ENCODE data around the gene CEP55. TPM values are rescaled to one million over a fixed set of nuclear protein-coding genes. Genes with fewer than 3 reads are reported as not detected.

Gene CEP55
- total RNA-seq, 2 experiments from 2014 or later: 44.6 to 45.0 TPM

GRCh38 chr10:93553482-93554315, 57.3 kb downstream of the CEP55 start:
- Mint-ChIP-seq H3K27ac (no peak overlapping the region), H3K36me3 (ENCODE audit: low read depth) (no peaks in the 10 kb centered on the region), H3K4me3 (no peak overlapping the region), H3K9me3 (no peaks in the 10 kb centered on the region), H3K4me1 (ENCODE audit: low read depth) (no peaks in the 10 kb centered on the region), H3K27me3 (peaks cover 3% of the 10 kb centered on the region)
- ATAC-seq (no peak), DNase-seq (no peak)
- CTCF ChIA-PET: interaction anchor here (1.0 to 1.9 kb wide), 11 partner anchors 10 to 367 kb away, joined by 3 to 22 read pairs (median 4); no protein-coding TSS in a partner anchor
- no peak for TF ChIP-seq CTCF (IDR thresholded peaks at IDR 0.05)
- intact Hi-C loops (cut with micrococcal nuclease): no loop called here
- POLR2A ChIA-PET: interaction anchor here (1.1 kb wide), 1 partner anchor 37 kb away, joined by 3 read pairs; no protein-coding TSS in a partner anchor

GRCh38 chr10:93554316-93554663, 57.9 kb downstream of the CEP55 start:
- POLR2A ChIA-PET: interaction anchor here (0.6 to 1.1 kb wide), 2 partner anchors 37 to 1629 kb away, joined by 3 read pairs; no protein-coding TSS in a partner anchor
- CTCF ChIA-PET: interaction anchor here (1.0 to 1.9 kb wide), 11 partner anchors 10 to 366 kb away, joined by 3 to 22 read pairs (median 4); no protein-coding TSS in a partner anchor
- H3K36me3 Mint-ChIP-seq (ENCODE audit: low read depth): no peaks in the 10 kb centered on the region

GRCh38 chr10:93554760-93555432, 58.5 kb downstream of the CEP55 start:
- H3K27ac Mint-ChIP-seq: no peak overlapping the region
- H3K27me3 Mint-ChIP-seq: peaks cover 3% of the 10 kb centered on the region
- ChIA-PET POLR2A (interaction anchor here (0.6 kb wide), 1 partner anchor 1629 kb away, joined by 3 read pairs; no protein-coding TSS in a partner anchor), CTCF (interaction anchor here (0.5 to 1.9 kb wide), 14 partner anchors 11 to 366 kb away, joined by 3 to 22 read pairs (median 4); no protein-coding TSS in a partner anchor)
- DNase-seq (peak; percentile 70), ATAC-seq (peak; percentile 47)
- intact Hi-C loops (cut with micrococcal nuclease): no loop called here
- no peaks in the 10 kb centered on the region for H3K4me1 Mint-ChIP-seq (ENCODE audit: low read depth)
- TF ChIP-seq CTCF (IDR thresholded peaks at IDR 0.05): peak; percentile 69
- no peaks in the 10 kb centered on the region for H3K9me3 Mint-ChIP-seq
- H3K4me3 Mint-ChIP-seq: no peak overlapping the region
- H3K36me3 Mint-ChIP-seq (ENCODE audit: low read depth): no peaks in the 10 kb centered on the region

More at GRCh38 chr10:93554316-93554663, 57.9 kb downstream of the CEP55 start:
- intact Hi-C loops (cut with micrococcal nuclease): no loop called here
- Mint-ChIP-seq H3K27ac (no peak overlapping the region), H3K27me3 (peaks cover 3% of the 10 kb centered on the region), H3K9me3 (no peaks in the 10 kb centered on the region), H3K4me1 (ENCODE audit: low read depth) (no peaks in the 10 kb centered on the region), H3K4me3 (no peak overlapping the region)
- DNase-seq: no peak
- ATAC-seq: no peak
- TF ChIP-seq CTCF (IDR thresholded peaks at IDR 0.05): no peak

- ChIA-PET POLR2A (no interaction called here), CTCF (no interaction called here)
- Mint-ChIP-seq H3K27me3 (peaks cover 4% of the 10 kb centered on the region), H3K4me3 (no peak overlapping the region), H3K4me1 (ENCODE audit: low read depth) (no peaks in the 10 kb centered on the region), H3K9me3 (no peaks in the 10 kb centered on the region), H3K27ac (no peak overlapping the region), H3K36me3 (ENCODE audit: low read depth) (no peaks in the 10 kb centered on the region)
- no peak for TF ChIP-seq CTCF (IDR thresholded peaks at IDR 0.05)
- ATAC-seq (no peak), DNase-seq (no peak)
- intact Hi-C loops (cut with micrococcal nuclease): no loop called here
Observed at GRCh38 chr10:93559490-93559889, 63.1 kb downstream of the CEP55 start.
